Activated CD4-positive, alpha-beta T cell treated with anti-CD3 and anti-CD28 coated beads, Interleukin-2, amount 50 U/mL, for 1 hour (primary cell): ENCODE results near the gene IL16.
"Not testable (repeated sequence)": the region's sequence is repeated elsewhere in the genome, so short reads cannot be mapped to it uniquely, and the experiment has no call there.

Source experiments
- DNase-seq: peaks from one replicate; pipeline ENCODE4 v3.0.0-alpha.2; 2020

Gene IL16

DNA sequence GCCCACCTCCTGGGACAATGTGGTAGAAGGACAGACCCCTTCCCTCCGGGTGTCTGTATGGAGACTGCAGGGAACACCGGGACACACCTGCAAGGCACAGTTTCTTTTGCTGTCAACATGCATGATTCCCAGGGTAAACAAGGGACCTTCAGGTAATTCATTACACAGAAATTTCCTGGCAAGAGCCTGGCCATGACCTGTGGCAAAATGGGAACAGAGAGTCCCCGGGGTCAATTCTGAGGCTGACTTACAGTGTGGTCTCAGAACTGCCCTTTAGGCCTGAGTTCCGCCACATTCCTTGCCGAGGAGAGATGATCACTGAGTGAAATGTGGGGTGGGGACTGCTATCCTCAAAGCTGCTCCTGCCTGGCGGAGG is 121.0 kb downstream of the IL16 start:
- DNase-seq: no peak

DNA sequence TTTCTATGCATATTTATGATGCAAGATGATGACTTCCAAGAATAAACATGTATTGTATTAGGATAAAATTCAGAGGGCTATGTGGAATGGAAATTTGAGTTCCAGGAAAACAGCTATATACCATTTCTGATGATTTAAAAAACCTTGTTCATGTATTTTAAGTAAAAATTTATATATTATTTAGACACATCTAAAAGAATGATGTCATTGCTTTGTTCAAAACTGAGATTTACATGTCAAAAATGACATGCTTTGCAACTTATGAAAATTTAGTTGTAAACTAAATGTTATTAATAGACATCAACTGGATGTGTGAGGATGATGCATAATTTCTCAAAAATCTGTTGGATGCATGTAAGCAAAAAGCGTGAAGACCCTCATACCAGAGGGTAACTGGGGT is 125.0 kb downstream of the IL16 start:
- DNase-seq: no peak

DNA sequence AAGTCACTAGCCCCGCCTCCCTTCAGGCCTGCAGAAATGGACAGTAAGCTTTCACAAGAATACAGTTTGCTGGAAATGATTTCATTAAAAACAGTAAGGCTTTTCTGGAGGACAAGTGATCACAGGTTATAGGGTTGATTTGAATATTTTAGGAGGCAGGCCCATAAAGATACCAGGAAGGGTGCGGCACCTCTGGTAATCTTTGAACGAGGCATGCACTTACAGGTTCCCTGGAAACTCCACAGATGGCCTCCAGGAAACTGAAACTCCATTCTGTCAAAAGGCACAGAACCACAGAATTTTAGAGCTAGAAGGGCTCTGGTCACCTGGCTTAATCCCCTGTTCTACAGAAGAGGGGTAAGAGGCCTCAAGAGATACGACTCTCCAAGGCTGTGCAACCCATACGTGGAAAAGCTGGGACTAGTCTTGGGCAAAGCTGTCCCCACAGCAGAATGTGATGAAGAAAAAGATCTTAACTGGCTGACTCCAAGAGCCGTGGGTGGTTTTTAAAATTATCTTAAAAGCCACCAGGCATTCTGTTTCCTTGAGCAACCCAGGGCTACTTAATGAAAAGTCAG is 126.1 kb downstream of the IL16 start:
- DNase-seq: no peak

DNA sequence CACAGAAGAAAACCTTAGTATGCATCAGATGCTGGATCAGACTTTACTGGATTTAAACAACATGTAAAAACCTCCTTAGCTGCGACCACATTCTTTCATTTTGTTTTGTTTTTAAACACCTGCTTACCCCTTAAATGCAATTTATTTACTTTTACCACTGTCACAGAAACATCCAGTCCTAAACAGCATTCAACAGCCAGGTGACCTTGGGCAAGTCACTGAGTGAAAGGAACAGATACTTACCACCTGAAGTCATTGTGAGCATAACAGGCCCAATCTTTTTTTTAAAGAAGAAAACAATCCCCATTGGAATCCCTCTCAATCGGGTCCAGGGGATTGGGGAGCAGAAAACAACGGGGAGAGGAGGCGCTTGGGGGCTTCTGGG is 126.9 kb downstream of the IL16 start:
- no peak for DNase-seq

DNA sequence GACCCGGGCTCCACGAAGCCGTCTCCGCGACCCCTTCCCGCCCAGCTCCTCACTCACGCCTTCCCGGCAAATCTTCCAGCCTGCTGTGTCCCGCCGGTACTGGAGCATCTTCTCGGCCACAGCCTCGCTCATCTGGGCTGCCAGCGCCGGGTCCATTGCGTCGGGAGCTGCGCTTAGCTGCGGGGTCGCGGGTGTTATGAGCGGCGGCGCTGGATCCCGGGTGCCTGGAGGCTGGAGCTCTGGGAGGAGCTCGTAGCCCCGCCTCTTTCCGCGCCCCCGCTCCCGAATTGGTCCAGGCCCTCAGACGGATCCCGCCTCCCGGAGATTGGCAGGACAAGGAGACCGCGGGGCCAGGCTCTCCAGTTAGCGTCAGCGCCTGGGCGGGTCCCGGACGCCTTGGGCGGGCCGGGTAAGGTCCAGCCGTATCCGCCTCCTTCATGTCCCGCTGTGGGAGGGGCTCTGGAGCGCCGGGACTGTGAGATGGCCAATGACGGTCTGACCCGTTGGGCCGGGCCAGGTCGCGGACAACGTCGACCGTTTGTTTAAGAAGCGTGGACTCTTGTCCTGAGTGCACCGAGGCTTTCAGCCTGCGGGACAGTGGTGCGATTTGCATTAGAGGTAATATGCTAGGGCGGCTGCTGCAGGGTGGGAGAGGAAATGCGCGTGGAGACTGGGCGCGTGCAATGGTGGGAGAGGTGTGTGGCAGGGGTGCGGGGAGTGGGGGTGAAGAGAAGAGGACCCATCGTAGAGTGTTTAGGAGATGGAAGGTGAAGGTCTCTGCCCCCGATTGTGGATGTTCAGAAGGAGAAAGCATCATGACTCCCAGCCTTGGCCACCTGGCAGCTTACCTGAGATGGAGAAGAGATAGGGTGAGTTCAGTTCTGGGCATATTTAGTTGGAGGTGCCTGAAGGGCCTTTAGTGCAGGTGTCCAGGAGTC is 127.5 kb downstream of the IL16 start, which contains the start of gene STARD5:
TSS of gene STARD5 (minus strand) at position 198 of the 938 bp plus-strand sequence. CDS start at position 156, 42 bp downstream.
- peak; percentile 95 for DNase-seq

DNA sequence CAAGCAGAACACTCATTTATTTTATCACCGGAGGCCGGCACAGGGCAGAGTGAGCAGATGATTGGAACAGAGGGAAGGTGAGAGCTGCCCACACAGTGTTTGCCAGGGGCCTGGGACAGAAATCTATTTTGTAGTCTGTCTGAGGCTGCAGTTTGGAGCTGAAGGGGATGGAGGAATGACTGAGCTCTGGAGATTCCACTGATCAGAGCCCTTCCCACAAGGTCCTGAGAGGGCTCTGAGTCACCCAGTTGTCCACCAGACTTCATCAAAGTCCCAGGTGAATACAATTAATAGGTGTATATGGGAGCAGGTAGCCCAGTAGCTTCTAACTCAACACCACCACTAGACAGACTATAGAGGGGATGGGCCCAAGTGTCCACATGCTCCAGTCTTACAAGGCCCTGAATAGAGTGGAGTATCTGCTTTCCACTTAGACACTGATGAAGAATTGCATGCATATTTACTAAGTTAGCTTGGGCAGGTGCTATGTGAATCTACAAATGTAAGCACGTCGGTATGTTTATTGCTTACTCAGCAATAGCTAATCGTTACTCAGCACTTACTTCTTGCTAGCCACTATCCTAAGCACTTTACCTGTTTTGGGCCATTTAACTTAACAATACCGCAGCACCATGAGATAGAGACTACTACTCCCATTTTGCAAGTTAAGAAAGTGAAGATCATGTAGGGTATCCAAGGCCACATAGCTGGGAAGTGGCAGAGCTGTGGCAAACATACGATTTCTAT is 130.0 kb downstream of the IL16 start:
- DNase-seq: no peak

DNA sequence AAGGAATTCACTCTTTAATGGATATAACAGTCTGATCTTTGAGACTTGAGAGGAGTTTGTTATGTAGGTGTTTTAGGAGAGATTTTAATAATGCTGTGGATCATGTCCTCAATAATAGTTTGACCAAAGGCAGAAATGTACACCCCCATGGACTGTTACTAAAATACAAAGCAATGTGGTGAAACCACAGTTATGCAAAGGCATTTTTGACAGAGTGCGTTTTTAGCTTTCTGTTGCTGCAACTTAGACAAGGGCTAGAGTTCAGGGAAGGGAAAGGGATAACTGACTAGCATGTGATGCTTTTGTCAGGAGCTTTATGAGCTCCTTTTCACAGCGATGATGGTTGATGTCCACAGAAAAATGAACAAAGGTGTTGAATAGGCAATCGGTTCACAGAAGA is 130.8 kb downstream of the IL16 start:
- DNase-seq: no peak

DNA sequence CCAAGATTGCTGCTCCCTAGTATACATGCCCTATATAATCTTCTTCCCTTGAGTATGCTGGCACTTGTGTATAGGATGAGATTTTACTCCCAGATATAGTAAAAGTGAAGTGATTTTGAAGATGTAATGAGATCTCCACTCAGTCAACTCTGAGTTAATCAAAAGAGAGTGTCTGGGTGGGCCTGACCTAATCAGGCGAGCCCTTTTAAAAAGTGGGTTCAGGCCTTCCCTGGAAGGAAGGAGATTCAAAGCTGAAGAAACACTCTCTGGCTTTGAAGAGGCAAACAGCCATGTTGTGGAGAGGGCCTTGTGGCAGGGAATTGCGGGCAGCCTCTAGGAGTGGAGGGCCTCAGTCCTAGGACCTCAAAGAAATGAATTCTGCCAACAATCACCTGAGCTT is 132.8 kb downstream of the IL16 start:
- DNase-seq: no peak

DNA sequence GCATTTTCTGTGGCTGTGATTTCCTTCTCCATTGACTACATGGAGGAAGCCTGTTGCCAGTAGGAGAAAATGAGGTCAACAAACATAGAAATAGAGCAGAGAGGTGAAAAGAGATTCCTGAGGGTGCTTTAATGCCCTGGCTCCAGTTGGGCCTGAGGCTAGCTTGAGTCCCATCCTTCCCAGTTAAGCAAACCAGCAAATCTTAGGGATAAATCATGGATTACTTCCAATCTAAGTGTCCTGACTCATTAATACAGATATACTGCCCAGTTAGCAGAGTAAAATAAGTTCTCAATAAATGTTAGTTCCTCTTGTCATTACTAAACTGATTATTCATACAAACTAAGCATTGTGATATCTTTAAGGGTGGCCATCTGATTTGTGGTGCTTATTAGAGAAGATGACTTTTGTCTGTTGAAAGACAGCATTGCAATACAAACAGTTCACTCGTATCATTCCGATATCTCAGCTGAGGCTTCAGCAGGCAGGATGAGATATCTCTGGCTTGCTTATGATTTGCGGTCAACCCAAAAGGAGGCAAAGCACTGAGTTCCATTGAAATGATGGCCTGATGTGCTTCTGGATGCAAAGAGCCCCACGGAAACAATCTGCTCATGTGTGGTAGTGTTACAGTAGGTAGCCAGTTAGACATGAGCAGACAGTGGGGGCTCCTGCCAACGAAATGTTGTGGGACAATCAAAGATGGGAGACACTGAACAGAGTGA is 133.8 kb downstream of the IL16 start:
- no peak for DNase-seq

DNA sequence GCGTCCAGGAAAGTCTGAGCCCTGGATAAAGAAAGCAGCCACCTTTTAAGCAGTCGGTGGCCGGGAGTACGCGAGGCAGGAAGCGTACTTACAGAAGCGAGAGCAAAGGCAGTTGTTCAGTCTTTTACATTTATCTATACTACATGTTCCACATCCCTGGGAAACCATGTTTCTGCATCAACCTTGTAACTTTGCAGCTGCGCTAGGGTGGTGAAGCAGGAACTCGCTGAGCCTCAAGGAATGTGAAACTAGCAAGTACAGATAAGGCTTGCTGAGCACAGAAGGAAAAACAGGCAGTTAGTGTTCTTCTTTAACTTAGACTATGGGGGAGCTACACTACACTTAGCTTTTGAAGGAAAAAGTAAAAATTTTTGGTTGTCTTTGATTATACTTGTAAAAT is 134.5 kb downstream of the IL16 start:
- not testable (repeated sequence) for DNase-seq

DNA sequence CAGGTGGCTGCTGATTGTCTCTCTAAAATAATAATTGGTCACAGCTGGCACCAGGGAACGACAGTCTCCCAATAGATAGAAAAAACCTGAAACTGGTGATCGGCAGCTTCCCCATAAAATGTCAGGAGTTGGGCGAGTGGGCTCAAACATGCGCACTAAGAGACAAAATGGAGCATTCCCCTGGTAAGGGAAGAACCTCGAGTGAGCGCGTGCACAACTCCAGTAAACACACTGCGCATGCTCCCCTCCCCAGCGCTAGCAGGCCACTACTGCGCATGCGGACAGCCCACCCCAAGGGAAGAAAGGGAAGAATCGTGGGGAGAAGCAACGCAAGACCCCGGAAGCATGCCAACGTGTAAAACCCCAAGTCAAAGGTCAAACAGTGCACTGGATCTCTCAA is 134.9 kb downstream of the IL16 start:
- DNase-seq: no peak

DNA sequence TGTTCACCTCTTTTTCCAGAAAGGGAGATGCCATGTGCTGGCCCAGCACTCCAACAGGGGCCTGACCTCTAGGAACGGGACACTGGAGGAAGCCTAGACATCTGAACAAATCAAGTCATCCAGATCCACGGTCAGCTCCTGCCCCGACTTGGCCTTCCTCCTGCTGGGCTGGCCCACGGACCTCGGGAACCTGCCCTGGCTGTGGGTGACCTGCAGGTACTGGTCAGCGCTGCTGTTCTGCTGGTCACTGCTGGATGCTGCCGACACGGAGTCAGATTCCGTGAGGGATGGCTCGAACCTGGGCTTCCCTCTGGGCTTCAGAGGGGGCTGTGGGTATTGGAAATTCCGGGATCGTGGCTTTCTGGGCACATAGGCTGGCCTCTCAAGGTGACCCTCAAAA is 135.6 kb downstream of the IL16 start:
- no peak for DNase-seq

DNA sequence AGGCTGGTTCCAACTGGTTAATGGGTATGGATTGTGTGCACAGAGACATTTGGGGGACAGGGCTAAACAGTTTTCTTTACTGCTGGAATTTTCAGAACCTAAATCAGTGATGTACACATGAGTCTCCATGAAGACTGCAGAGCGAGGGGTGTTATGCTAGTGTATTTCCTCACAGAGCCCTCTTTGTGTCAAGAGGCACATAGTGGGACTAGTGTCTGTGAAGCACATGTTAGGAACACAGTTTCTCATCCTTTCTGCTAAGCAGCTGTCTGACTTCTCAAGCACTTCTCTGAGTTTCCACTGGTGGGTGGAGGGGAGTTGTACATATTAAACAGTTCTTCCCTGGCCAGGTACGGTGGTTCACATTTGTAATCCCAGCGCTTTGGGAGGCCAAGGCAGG is 136.7 kb downstream of the IL16 start:
- no peak for DNase-seq

DNA sequence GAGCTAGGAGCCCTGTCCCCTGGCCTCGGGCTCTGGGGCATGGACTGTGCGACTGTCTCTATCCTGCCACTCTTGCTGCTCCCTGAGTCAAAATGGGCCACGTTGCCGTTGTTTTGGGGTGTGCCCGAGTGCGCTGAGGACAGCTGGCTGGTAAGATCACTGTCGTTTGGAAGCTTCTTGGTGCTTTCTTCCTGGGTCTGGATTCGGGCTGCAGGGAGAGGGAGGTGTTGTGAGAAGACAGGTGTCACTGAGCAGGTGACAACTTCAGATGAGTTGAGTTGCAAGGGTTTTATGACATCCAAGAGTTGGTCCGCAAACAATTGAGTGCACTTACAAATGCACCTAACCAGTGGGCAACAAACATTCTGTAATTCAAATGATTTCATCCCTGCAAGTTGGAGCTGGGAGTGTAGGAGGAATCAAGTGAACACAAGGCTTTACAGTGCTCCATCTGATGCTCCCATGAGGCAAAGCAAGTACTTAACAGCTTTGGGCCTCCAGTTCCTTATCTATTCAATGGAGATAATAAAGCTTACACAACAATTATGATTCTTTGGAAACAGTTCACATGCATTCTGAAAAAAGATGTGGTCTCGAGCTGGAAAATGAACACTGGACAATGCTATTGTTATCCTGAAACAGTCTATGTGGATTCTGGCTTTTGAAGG is 138.2 kb downstream of the IL16 start:
- DNase-seq: no peak

DNA sequence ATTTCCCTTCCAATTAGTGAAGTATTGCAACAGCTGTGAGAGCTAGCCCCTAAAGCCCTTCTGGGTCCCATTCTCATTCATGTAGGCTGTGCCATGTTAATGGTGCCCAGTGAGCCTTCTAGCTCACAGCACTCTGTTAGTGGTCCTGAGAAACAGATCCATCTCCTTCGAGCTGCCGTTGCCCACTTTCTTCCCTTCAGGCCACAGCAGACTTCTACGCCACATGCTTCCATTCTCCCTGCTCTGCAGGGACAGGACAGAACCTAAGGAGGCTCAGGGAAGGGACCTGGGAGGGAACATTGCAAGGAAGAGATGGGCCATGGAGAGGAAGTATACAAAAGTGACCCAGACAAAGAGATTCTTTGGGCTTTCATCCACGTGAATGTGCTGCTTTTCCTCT is 139.0 kb downstream of the IL16 start:
- DNase-seq: no peak

DNA sequence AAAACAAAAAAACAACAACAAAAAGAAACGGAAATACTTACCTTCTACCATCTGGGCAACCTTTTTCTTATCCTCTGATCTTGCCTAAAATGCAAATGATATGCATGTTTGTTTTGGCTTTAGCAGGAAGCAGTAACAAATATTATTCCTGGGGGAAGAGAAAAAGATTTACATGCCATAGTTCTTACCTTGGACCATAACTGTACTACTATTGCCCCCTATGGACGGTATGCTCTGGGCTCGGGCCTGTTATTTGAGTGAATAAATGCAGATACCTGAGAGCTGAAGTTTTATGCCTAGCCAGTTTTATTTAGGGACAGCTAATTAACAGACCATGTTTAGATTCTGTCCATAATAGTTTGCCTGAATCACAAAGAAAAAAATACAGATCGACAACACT is 139.9 kb downstream of the IL16 start:
- DNase-seq: peak; percentile 24

DNA sequence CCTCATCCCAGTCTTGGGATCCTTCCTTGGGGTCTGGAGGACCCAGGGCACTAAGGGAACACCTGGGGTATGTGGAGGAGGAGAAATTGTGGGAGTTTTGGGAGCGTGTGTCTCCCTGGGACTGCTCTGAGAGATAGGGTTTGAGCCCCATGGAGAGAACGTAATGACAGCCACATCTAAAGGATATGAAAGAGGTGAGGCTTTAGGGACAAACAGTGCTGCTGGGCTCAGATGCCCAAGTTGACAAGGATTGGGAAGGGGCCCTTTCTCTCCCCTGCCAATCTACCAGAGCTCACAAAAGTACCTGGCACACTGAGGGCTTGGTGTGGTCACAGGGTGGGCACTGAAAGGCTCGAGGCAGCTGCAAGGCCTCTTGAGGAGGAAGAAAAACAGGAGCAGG is 140.6 kb downstream of the IL16 start:
- DNase-seq: no peak

DNA sequence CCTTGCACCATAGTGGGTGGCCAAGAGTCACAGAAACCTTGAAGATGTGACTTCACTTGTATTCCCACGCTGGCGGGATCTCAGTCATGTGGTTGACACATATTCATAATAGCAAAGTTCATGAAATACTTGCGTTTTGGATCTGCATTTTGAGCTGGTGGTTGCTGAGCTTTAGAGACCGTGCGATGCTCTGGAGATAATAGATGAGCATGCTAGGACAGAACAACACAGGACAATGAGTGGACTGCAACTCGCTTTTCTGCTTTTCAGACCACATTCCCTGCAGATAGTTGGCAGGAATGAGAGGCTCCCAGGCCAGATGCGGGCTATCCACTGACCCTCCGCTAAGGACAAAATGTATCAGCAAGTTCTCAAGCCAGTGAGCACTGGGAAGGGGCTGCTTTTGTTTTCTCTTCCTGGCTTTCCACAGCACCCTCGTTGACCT is 141.1 kb downstream of the IL16 start:
- no peak for DNase-seq

DNA sequence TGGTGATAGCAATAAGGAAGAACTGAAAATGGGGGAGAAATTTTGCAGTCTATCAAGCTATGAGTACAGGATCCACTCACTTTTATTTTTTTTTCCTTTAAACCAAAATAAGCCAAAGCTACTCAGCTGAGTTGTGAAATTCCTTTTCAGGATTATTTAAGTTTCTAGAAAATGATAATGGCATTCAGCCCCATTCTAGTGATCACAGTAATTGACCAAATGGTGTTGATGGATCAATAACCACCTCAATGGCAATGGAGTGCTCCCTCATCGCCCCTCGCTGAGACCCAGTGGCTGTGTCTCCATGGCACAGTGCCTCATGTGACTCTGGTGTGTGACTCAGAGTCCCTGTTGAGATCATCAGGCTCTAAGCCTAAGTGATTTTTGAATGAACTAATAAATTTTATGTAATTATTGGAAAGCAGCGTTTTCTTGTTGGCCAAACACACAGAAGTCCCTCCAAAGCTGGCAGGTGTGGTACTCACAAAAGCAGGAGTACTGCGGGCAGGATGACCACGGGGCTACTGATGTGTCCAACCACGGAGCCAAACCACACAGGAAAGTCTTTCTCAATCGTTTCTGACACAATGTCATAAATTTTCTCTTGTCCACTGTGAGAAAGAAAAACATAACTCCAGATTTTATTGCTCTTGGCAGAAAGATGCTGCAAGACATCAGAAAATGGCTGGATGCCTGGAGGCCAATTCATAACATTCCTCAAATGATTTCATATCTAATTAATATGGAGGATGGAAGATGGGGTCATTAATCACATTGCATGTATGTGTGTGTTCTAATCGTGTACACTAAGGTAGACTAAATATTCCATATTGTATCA is 141.7 kb downstream of the IL16 start:
- DNase-seq: no peak

DNA sequence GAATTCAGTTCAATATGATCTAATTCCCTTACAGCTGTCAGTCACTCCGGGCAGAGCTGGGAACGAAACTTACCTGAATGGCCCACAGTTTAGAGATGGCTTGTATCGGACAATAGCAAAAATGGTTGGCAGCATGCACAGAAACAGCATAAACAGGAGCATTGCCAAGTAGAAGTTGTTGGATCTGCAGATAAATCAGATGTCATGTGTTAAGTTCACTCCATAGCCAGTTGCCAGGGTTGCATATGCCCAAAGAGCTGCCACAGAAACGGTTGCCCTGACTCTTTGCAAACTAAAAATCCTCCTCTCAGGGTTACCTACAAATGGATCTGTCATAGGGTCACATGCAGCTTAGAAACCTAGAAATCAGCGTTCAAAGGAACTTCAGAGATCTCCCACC is 142.6 kb downstream of the IL16 start:
- DNase-seq: no peak

DNA sequence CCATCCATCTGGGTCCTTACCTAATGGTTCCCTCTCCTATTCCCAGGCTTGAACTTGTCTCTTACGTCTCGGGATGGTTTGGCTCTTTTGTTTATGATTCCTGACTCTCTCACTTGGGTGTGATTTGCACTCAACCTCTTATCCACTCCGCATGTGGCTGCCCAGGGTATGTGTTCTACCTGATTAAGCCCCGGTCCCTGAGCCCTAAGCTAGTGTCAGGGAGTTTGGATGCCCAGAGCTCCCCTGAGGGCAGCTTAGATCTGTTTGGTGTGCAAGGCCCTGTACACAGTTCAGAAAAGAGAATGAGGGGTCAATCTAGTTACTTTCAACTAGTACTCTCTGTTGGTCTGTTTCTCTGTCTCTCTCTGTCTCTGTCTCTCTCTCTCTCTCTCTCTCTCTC is 143.2 kb downstream of the IL16 start:
- no peak for DNase-seq

DNA sequence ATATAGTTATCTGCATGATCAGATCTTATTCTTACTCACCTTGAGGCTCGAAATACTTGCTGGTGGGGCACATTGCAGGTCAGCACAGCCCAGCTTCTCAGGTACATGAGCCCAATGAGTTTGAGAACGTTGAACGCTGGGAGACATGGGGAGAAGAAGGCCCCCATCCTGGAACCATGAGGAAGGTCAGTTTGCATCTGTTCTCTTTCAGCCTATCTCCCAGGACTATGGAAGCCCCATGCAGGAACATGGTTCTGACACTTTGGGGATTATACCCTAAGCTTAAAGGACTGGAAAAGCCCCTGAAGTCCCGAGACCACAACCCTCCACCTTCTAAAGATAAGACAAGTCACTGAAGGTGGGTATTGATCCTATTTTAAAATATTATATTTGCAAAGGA is 144.7 kb downstream of the IL16 start:
- DNase-seq: no peak
